ENCODE data around the gene CD81. TPM values are rescaled to one million over a fixed set of nuclear protein-coding genes. Genes with fewer than 3 reads are reported as not detected.

The CD81 gene
- total and polyA plus RNA-seq, 8 donors: 595 to 754 (median 652) TPM

GRCh38 chr11:2414616-2415015 lies 37.5 kb downstream of the CD81 start:
- Histone ChIP-seq H3K36me3 (no peaks in the 10 kb centered on the region), H3K4me1 (peaks cover 0 to under 1% of the 10 kb centered on the region in 2 donors), H3K27me3 (peaks cover 0 to 23% of the 10 kb centered on the region in 2 donors), H3K9me3 (no peaks in the 10 kb centered on the region), H3K27ac (no peak overlapping the region), H3K4me3 (no peak overlapping the region)
- ATAC-seq (no peak), DNase-seq (peak in 1 of 4 donors; percentile 68)
- intact Hi-C loops (cut with DNase I): loop anchor here in 1 of 2 donors (10.0 kb wide), 1 partner anchor 110 kb away; the partner anchor contains the start of genes C11orf21 and TSPAN32
- no peak for TF ChIP-seq CTCF (IDR thresholded peaks at IDR 0.05)

- Histone ChIP-seq H3K36me3 (no peaks in the 10 kb centered on the region), H3K4me1 (peaks cover 0 to 6% of the 10 kb centered on the region in 2 donors), H3K27me3 (peaks cover 0 to 18% of the 10 kb centered on the region in 2 donors), H3K9me3 (no peaks in the 10 kb centered on the region), H3K4me3 (no peak overlapping the region), H3K27ac (no peak overlapping the region)
- intact Hi-C loops (cut with DNase I): loop anchor here in 1 of 2 donors (10.0 kb wide), 1 partner anchor 110 kb away; the partner anchor contains the start of genes C11orf21 and TSPAN32
- no peak for TF ChIP-seq CTCF (IDR thresholded peaks at IDR 0.05)
- no peak for ATAC-seq
- peak in 1 of 4 donors; percentile 74 for DNase-seq
These were observed 38.1 kb downstream of the CD81 start for GRCh38 chr11:2415171-2415570.

- H3K36me3 ChIP-seq: no peaks in the 10 kb centered on the region
- peaks cover 0 to 12% of the 10 kb centered on the region in 2 donors for H3K27me3 ChIP-seq
- no peaks in the 10 kb centered on the region for H3K9me3 ChIP-seq
- no peak overlapping the region for H3K27ac ChIP-seq
- TF ChIP-seq CTCF (IDR thresholded peaks at IDR 0.05): no peak
- H3K4me1 ChIP-seq: peaks cover 0 to 12% of the 10 kb centered on the region in 2 donors
- peak in 1 of 4 donors; percentile 63 for DNase-seq
- ATAC-seq: no peak
- no peak overlapping the region for H3K4me3 ChIP-seq
- intact Hi-C loops (cut with DNase I): loop anchor here in 1 of 2 donors (10.0 kb wide), 1 partner anchor 111 kb away; the partner anchor contains the start of genes C11orf21 and TSPAN32
These were observed 38.7 kb downstream of the CD81 start for GRCh38 chr11:2415601-2416380.

GRCh38 chr11:2416765-2417164 lies 39.7 kb downstream of the CD81 start:
- no peak for ATAC-seq
- no peaks in the 10 kb centered on the region for H3K36me3 ChIP-seq
- TF ChIP-seq CTCF (IDR thresholded peaks at IDR 0.05): no peak

More at GRCh38 chr11:2416765-2417164, 39.7 kb downstream of the CD81 start:
- peak in 1 of 4 donors; percentile 32 for DNase-seq
- Histone ChIP-seq H3K27ac (no peak overlapping the region), H3K9me3 (no peaks in the 10 kb centered on the region), H3K4me3 (no peak overlapping the region), H3K27me3 (peaks cover 0 to 16% of the 10 kb centered on the region in 2 donors), H3K4me1 (peaks cover 0 to 14% of the 10 kb centered on the region in 2 donors)
- intact Hi-C loops (cut with DNase I): loop anchor here in 1 of 2 donors (10.0 kb wide), 1 partner anchor 112 kb away; the partner anchor contains the start of genes C11orf21 and TSPAN32
